NCI-H226 (cell line): ENCODE data around the gene TNS4.

Experiments
- DNase-seq: peaks from one replicate; pipeline ENCODE4 v3.0.0-alpha.2; 2015

The TNS4 gene

GRCh38 chr17:40490982-40491381 lies 10.4 kb downstream of the TNS4 start:
- DNase-seq: no peak

GRCh38 chr17:40490289-40490853 lies 11.1 kb downstream of the TNS4 start:
- DNase-seq: no peak

- DNase-seq: peak; percentile 4
Observed at GRCh38 chr17:40487371-40488020, 13.9 kb downstream of the TNS4 start.

- DNase-seq: peak; percentile 91
Observed at GRCh38 chr17:40486522-40487370, 14.7 kb downstream of the TNS4 start.

- peak; percentile 98 for DNase-seq
Observed at GRCh38 chr17:40485851-40486521, 15.4 kb downstream of the TNS4 start.

GRCh38 chr17:40484973-40485530 lies 16.4 kb downstream of the TNS4 start:
- DNase-seq: no peak

- peak; percentile 1 for DNase-seq
Observed at GRCh38 chr17:40484285-40484972, 17.0 kb downstream of the TNS4 start.

- peak; percentile 3 for DNase-seq
Observed at GRCh38 chr17:40483679-40484078, 17.7 kb downstream of the TNS4 start.

GRCh38 chr17:40482722-40483121 lies 18.7 kb downstream of the TNS4 start:
- DNase-seq: peak; percentile 63

GRCh38 chr17:40481106-40481505 lies 20.3 kb downstream of the TNS4 start:
- DNase-seq: no peak

- DNase-seq: peak; percentile 91
Observed at GRCh38 chr17:40480501-40481003, 20.9 kb downstream of the TNS4 start.

GRCh38 chr17:40479754-40480480 lies 21.5 kb downstream of the TNS4 start:
- peak; percentile 5 for DNase-seq

- no peak for DNase-seq
Observed at GRCh38 chr17:40478486-40478885, 22.9 kb downstream of the TNS4 start.

GRCh38 chr17:40477796-40478195 lies 23.6 kb downstream of the TNS4 start:
- DNase-seq: no peak

GRCh38 chr17:40475234-40475908 lies 26.1 kb downstream of the TNS4 start:
- no peak for DNase-seq

GRCh38 chr17:40474419-40475002 lies 26.9 kb downstream of the TNS4 start:
- no peak for DNase-seq

- DNase-seq: no peak
Observed at GRCh38 chr17:40473573-40474365, 27.7 kb downstream of the TNS4 start.

GRCh38 chr17:40472733-40473452 lies 28.5 kb downstream of the TNS4 start:
- DNase-seq: no peak
